Left forelimb (tissue), 1 donor: ENCODE data around the gene ALPI.
"Not testable (repeated sequence)": the region's sequence is repeated elsewhere in the genome, so short reads cannot be mapped to it uniquely, and the experiment has no call there.

ENCODE experiments used
- DNase-seq: peaks from one replicate; pipeline ENCODE4 v3.0.0-alpha.2; 2018; ENCODE audit warnings: low spot score

The ALPI gene

GRCh38 chr2:232455426-232456255, at the start of gene ALPI:
Gene ALPI (plus strand): TSS chr2:232456153. CDS start chr2:232456200, 47 bp downstream.
- no peak for DNase-seq

GRCh38 chr2:232406556-232407310, 49.2 kb upstream of the ALPI start, which contains the start of gene ALPG:
Gene ALPG (plus strand): TSS chr2:232406844. CDS start chr2:232406895, 51 bp downstream.
- no peak for DNase-seq

DNA sequence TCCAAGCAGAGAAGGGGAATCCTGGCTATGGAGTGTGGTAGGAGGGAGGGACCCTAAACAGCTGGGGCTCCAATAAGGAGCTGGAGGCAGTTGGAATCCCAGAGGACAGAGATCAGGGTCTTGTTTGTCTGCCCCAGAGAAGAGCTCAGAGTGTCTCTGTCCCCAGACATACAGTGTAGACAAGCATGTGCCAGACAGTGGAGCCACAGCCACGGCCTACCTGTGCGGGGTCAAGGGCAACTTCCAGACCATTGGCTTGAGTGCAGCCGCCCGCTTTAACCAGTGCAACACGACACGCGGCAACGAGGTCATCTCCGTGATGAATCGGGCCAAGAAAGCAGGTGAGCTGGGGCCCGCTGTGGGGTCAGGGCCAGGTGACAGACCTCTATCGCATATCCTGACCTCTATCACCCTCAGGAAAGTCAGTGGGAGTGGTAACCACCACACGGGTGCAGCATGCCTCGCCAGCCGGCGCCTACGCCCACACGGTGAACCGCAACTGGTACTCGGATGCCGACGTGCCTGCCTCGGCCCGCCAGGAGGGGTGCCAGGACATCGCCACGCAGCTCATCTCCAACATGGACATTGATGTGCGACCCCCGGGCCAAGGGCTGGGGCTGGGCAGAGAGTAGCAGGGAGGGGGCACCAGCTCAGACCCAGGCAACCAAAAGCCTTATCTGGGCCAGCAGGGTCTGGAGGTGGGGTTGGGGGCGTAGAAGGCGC, 48.4 kb upstream of the ALPI start:
- not testable (repeated sequence) for DNase-seq

GRCh38 chr2:232408269-232408668, 47.7 kb upstream of the ALPI start:
- not testable (repeated sequence) for DNase-seq

DNA sequence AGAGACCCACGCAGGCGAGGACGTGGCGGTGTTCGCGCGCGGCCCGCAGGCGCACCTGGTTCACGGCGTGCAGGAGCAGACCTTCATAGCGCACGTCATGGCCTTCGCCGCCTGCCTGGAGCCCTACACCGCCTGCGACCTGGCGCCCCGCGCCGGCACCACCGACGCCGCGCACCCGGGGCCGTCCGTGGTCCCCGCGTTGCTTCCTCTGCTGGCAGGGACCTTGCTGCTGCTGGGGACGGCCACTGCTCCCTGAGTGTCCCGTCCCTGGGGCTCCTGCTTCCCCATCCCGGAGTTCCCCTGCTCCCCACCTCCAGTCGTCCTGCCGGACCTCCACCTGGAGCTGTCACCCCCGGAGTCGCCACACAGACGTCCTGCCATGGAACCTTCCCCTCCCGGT, 46.3 kb upstream of the ALPI start:
- not testable (repeated sequence) for DNase-seq

DNA sequence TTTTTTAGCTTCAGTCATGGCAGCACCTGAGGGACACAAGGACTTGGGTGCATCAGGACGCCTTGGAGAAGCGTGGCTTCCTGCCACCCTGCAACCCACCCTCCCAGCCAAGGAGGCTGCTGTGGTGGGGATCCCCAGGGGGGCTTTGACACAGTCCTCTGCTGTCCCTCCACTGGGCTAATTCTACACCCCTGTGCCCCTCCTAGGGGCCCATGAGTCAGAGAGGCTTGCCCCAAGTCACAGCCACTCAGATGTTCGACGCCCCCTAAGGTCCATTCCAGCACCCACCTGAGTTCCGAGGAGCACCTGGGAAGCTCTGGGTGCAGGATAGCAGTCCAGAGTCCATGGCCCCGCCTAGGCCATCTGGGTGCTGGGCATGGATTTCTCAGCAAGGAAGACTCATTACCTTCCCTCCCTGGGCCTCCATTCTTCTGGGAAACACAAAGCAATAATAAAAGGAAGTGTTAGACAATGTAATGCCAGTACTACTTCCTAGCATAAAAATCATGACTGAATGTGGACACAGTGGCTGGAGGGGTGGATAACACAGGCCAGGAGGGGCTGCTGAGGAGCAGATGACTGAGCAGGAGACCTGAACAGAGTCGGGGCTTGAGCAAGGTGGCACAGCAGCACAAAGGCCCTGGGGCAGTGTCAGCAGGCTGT, 45.6 kb upstream of the ALPI start:
- DNase-seq, result no peak

- DNase-seq, result no peak
Observed at GRCh38 chr2:232411901-232412629, 43.9 kb upstream of the ALPI start.

DNA sequence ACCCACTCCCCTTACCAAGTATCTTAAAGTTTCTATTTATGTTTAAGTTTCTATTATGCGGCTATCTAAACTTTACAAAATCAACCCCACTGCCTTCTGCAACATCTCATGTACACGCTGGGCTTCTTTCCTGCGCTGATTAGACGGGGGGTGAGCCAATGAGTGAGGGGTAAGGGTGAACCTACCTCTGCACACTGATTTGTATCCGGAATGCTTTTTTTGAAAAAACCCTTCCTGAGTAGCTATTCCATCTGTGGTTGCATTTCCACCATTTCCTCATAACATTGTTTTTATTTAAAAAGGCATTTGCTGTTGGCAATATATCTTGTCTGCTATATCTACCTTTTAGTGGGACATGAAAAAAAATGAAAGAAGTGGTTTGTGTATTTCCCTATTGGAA, 43.0 kb upstream of the ALPI start:
- DNase-seq, result no peak

DNA sequence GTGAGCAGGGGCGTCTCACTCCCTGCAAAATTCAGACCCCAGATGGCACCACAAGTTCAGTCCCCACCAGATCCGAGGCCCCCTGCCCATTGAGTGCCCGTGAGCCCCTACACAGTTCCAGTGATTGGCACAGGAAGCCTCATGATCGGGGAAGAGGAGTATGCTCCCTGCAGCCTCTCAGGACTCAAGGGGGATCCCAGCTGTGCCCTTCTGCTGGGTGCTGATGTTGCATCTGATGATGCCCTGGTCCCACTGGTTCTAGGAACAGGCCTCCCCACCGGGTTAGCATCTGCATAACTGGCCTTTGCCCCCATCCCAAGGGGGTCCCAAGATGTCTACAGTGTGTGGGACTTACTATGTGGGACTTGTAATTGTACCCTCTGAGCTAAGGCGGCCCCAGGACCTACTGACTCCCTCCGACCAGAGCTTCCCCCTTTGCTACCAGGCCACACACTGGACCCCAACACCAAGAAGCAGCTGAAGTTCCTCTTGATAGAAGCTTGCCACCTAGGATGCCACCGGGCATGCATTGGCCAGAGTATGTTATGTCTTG, 40.7 kb upstream of the ALPI start:
- no peak for DNase-seq

- DNase-seq, result no peak
Observed at GRCh38 chr2:232415736-232416520, 40.0 kb upstream of the ALPI start.

DNA sequence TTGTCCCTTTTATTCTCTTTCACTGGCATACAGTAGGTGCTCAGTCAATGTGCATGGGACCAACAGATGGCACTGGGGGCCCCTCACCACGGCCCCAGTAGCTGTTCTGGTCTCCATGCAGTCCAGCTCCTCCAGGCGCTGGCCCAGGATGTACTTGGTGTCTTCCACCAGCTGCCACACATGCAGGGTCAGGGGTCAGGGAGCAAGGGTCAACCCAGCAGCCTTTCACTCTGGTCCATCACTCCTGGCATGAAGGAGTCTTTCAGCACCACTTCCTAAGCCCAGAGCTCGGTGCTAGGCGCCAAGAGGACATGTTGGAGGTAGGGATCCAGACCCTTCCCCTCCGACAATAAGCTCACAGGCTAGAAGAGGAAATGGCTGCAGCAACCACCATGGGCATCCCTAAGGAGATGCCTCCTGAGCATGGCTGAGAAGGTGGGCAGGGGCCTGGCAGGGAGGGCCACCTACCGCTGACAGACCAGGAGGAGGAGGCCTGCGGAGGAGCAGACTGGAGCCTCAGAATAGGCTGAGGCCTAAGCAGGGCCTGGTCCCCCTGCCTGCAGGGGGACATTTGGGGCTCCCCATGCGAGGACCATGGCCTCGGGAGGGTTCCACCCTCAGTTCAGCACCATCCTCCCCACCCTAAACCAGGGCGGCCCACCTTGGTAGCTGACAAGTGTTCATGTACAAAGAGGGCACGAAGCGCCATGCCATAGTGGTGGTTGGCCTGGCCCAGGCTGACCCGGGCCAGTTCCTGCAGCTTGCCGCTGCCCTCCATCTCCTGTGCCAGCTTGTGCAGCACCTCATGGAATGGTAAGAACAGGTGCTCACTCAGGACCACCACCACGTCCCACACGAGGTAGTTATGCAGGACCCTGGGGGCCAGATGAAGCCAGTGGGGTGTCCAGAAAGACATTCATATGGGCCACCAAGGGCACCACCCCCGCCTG, 39.2 kb upstream of the ALPI start:
- DNase-seq, result no peak

- DNase-seq, result no peak
Observed at GRCh38 chr2:232417489-232417888, 38.5 kb upstream of the ALPI start.

DNA sequence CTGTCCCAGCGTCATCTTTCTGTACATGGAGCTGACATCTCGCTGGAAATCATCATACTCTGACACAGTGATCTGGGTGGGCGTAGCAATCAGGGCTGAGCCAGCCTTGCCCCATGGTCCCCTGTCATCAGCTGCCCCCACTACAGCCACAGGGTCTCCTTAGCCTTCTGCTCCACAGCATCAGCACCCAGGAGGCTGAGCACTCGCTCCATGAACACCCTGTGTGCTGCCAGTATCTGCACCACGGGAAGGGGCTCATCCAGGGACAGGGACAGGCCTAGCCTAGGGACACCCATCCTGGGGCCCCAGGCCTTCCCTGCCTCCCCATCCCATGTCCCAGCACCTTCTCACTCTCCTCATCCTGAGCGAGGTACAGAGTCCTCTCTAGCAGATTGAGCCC, 37.9 kb upstream of the ALPI start:
- DNase-seq, result no peak

GRCh38 chr2:232418466-232419244, 37.3 kb upstream of the ALPI start:
- DNase-seq, result no peak

DNA sequence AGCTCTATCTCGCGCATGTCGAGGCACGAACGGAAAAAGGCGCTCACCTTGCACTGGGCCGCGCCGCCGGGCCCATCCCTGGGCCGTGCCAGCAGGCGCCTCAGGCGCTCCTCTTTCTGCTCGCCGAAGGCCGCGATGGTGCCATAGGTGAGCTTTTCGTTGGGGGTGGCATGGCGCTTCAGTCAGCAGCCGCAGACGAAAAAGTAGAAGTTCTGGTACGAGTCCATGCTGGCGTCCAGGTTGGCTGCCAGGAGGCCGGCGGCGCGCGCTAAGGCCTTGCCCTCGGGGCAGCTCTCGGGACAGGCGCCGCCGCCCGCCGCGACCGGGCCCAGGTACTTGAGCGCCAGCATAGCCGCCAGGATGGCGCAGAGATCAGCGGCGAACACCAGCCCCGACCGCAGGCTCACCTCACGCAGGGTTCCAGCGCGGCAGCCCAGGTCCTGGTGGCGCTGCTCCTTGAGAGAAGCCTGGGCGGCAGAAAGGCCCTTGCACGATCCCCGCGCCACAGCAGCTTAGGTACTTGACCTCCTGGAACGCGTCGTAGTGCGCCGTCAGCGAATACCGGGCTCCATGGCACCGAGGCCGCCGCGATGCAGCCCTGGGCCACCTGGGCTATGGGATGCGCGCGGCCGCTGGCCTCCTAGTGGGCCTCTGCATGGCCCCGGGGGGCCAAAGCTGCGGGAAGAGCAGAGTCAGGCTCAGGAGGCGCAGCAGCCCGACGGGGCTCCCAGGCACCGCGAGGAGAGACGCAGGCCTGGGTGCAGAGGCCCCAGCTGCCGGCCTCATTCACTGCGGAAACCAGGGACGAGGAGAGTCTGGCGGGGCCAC, 36.5 kb upstream of the ALPI start:
- no peak for DNase-seq

GRCh38 chr2:232420073-232420454, 35.9 kb upstream of the ALPI start:
- DNase-seq, result no peak

DNA sequence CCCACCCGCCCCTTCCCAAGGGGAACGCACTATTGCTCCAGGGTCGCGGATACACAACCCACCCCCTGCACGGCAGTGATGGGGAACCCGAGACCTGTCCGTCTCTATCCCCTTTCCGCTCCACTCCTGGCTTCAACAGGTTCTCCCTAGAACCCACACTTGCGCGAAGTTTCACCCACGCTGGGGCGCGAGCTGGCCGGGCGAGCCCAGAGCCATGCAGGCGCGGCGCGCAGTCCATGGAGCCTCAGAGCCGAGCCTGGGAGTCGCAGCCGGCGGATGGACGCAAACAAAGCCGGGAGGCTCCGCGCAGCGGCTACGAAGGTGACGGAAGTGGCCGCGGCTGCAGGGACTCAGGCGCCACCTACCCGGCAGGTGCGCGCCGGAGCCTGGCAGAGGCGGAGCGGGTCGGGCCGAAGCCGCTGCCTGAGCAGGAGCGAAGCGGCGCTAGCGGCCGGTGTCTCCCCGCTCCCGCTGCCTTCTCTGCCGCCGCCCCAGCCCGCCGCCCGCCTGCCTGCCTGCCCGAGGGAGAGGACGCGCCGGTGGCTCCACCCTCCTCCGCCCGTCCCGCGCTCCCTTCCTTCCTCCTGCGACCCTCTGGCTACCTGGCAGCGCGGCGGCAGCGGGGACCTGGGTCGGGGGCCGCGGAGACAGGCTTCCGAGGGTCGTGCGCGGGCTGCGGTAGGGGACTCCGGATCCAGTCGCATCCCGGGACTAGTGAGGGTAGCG, 35.3 kb upstream of the ALPI start:
- DNase-seq, result no peak
